K562 (cell line): ENCODE data around the gene MAP2K4. TPM values are rescaled to one million over a fixed set of nuclear protein-coding genes. Genes with fewer than 3 reads are reported as not detected.

Source experiments
- BCLAF1 ChIP-seq, 2 experiments: fragments of 450-650 bp in 1 of 2; IDR thresholded peaks; 2 replicates each; pipeline ENCODE4 v1.6.1; 2011 to 2017; ENCODE audit warnings: low read depth in 2 of 2, antibody characterized with exemption in 1 of 2, borderline replicate concordance in 1 of 2, low read length in 1 of 2, mild to moderate bottlenecking in 1 of 2, mixed read lengths in 1 of 2; ENCODE audit not compliant: control insufficient read depth in 1 of 2
- BRF1 ChIP-seq: IDR thresholded peaks from 3 replicates; pipeline ENCODE4 v1.6.1; 2011; ENCODE audit warnings: borderline replicate concordance, mild to moderate bottlenecking; ENCODE audit not compliant: insufficient read length; ENCODE audit errors: extremely low read depth
- CGGBP1 ChIP-seq: fragments of 250-450 bp; sonication (Bioruptor Pico); IDR thresholded peaks from 2 replicates; pipeline ENCODE4 v1.9.0; 2021; ENCODE audit warnings: mild to moderate bottlenecking
- EGR1 ChIP-seq: fragments of 450-650 bp; conservative IDR thresholded peaks from 2 replicates; pipeline ENCODE4 v1.6.1; 2017; ENCODE audit warnings: mild to moderate bottlenecking
- GABPA ChIP-seq: fragments of 200-800 bp; sonication (Bioruptor generic); conservative IDR thresholded peaks from 2 replicates; pipeline ENCODE4 v1.6.1; 2016; ENCODE audit warnings: low read depth, missing genetic modification characterization, missing compliant biosample characterization
- HNRNPLL ChIP-seq: fragments of 200-400 bp; formaldehyde crosslinking; IDR thresholded peaks from 2 replicates; pipeline ENCODE4 v1.6.1; 2017; ENCODE audit warnings: low read length, low read depth, mild to moderate bottlenecking; ENCODE audit not compliant: poor library complexity, severe bottlenecking
- IFI16 ChIP-seq: fragments of 250-450 bp; sonication (Bioruptor Pico); IDR thresholded peaks from 2 replicates; pipeline ENCODE4 v2.1.2; 2022; ENCODE audit warnings: mild to moderate bottlenecking, inconsistent platforms
- JUND ChIP-seq, 2 experiments: IDR thresholded peaks; 2 replicates in 1 of 2; 3 replicates in 1 of 2; pipeline ENCODE4 v1.6.1; 2011; ENCODE audit warnings: borderline replicate concordance in 2 of 2, low read depth in 2 of 2, low read length in 2 of 2, improper control_type of control experiment in 1 of 2, missing biosample characterization in 1 of 2, missing genetic modification characterization in 1 of 2, missing genetic modification reagents in 1 of 2
- NRF1 ChIP-seq, 2 experiments: fragments of 450-650 bp; IDR thresholded peaks in 1 of 2; conservative IDR thresholded peaks in 1 of 2; 2 replicates each; pipeline ENCODE4 v1.6.1; 2014; ENCODE audit warnings: mild to moderate bottlenecking in 2 of 2
- POLR2A ChIP-seq: fragments of 450-650 bp; conservative IDR thresholded peaks from 2 replicates; pipeline ENCODE4 v1.6.1; 2016
- POLR2G ChIP-seq: fragments of 200-400 bp; formaldehyde crosslinking; IDR thresholded peaks from 2 replicates; pipeline ENCODE4 v1.6.1; 2017; ENCODE audit warnings: low read depth, mild to moderate bottlenecking, antibody characterized with exemption, low read length, moderate library complexity
- SIN3A ChIP-seq, 2 experiments: fragments of 150-350 bp in 1 of 2; IDR thresholded peaks; 2 replicates each; pipeline ENCODE4 v1.6.1; 2011 to 2016; ENCODE audit warnings: borderline replicate concordance in 2 of 2, low read depth in 2 of 2, low read length in 2 of 2, mild to moderate bottlenecking in 2 of 2, moderate library complexity in 2 of 2; ENCODE audit not compliant: control insufficient read depth in 1 of 2
- TAF7 ChIP-seq: fragments of 450-650 bp; IDR thresholded peaks from 2 replicates; pipeline ENCODE4 v1.6.1; 2016; ENCODE audit warnings: missing genetic modification characterization, missing compliant biosample characterization
- TBP ChIP-seq: optimal IDR thresholded peaks from 2 replicates; pipeline ENCODE3; 2011; ENCODE audit warnings: low read depth, low read length, improper control_type of control experiment
- VEZF1 ChIP-seq: fragments of 200-800 bp; sonication (Bioruptor generic); IDR thresholded peaks from 2 replicates; pipeline ENCODE4 v1.6.1; 2017; ENCODE audit warnings: missing genetic modification characterization, missing compliant biosample characterization
- ZBTB7A ChIP-seq: IDR thresholded peaks from 2 replicates; pipeline ENCODE4 v1.6.1; 2011; ENCODE audit warnings: low read depth, mild to moderate bottlenecking, low read length, moderate library complexity, borderline replicate concordance; ENCODE audit not compliant: control insufficient read depth
- ZNF408 ChIP-seq: fragments of 250-450 bp; sonication (Bioruptor Pico); IDR thresholded peaks from 2 replicates; pipeline ENCODE4 v1.4.0; 2020; ENCODE audit warnings: low read depth, mild to moderate bottlenecking, moderate library complexity
- ZNF589 ChIP-seq: fragments of 200-800 bp; sonication (Bioruptor generic); IDR thresholded peaks from 2 replicates; pipeline ENCODE4 v1.6.1; 2016; ENCODE audit warnings: low read depth, missing genetic modification characterization, missing compliant biosample characterization
- polyA plus RNA-seq, 8 experiments: library from polyadenylated mRNA; depleted of rRNA in 4 of 8; stranded (reverse) in 5 of 8; unstranded in 3 of 8; fragments of >200 nt; fragmentation: Nextera tagmentation in 2 of 8; fragmentation: Illumina TruSeq in 1 of 8; extraction: Ambion mirVana in 2 of 8; extraction: Trizol in 1 of 8; gene quantifications; 2 replicates each; pipeline versions ENCODE4 v1.2.1 to v1.2.3, GENCODE V29; 2011 to 2014; ENCODE audit warnings: inconsistent platforms in 1 of 8, missing spikeins in 1 of 8
- total RNA-seq, 7 experiments: library from RNA; depleted of rRNA in 6 of 7; stranded (reverse); fragments of >200 nt in 6 of 7; fragmentation: Illumina TruSeq in 2 of 7; extraction: Trizol in 2 of 7; gene quantifications; 2 replicates each; pipeline versions ENCODE4 v1.2.1 to v1.2.3, GENCODE V29; 2011 to 2021; ENCODE audit warnings: low replicate concordance in 1 of 7

MAP2K4 gene
- total and polyA plus RNA-seq, 9 of the 15 experiments (the other 6 are each of a cell fraction or from before 2014, with no cell fraction given): 3.0 to 15.9 (median 10.8) TPM

DNA sequence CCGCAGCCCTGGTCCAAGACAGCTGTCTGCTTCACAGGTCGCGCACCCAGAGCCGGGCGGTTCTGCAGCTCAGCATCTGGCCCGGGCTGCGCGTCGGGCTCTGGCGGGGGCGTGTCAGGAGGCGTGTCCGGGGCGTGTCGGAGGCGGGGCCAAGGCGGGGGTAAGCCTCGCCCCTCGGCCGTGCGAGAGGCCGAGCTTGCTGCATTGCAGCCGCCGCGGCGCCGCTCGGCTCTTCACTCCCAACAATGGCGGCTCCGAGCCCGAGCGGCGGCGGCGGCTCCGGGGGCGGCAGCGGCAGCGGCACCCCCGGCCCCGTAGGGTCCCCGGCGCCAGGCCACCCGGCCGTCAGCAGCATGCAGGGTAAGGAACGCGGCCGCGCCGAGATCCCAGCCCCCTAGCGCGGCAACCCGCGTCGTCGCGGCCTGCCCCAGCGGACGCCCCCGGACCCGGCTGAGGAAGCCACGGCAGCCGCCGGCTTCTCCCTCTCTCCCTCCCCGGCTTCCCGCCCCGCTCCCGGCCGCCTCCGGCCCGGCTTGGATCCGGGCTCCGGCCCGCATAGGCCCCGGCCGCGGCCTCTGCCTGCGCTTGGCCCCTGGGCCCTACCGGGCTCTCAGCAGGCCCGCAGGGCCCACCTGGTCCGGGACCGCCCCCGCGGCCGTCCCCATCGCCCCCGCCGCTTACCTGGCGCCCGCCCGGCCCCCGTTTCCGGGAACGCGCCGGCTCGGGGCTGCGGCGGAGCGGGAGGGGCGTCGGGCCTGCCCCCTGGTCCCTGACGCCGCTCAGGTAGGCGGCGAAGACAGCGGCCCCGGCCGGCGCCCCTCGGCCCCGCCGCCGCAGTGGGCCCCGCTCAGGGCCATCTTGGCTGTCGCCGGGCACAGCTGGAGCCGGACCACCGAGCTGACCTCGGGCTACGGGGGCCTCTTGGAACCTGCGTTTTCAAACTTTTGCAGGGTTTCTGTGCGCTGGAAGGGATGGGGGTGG is at the start of gene MAP2K4 (continued):
- no peak for TF ChIP-seq JUND (IDR thresholded peaks at IDR 0.05; ENCODE audit: borderline replicate concordance, low read depth, low read length)
- no peak for TF ChIP-seq JUND (tag; IDR thresholded peaks at IDR 0.05; ENCODE audit: borderline replicate concordance, low read depth, low read length)
- no peak for TF ChIP-seq BRF1
- TF ChIP-seq BCLAF1 (IDR thresholded peaks at IDR 0.05; ENCODE audit: borderline replicate concordance in 1 of 2, control insufficient read depth in 1 of 2, low read depth in 2 of 2, low read length in 1 of 2): no peak
- 0 out of 2 replicates have a peak, but pooled peaks have one; percentile 20 for TF ChIP-seq VEZF1 (CRISPR knock-in tag)
- TF ChIP-seq HNRNPLL: no peak
- TF ChIP-seq POLR2G: peak; percentile 94
- TF ChIP-seq ZNF589 (CRISPR knock-in tag): no peak
- no peak for TF ChIP-seq GABPA (tag)
- peak; percentile 78 for TF ChIP-seq TBP
- peak; percentile 61; the same call in 1 of the 2 replicates for TF ChIP-seq ZBTB7A
- TF ChIP-seq CGGBP1 (CRISPR knock-in tag): no peak
- TF ChIP-seq TAF7 (tag): no peak
- TF ChIP-seq EGR1: peak; percentile 42; the same call in 1 of the 2 replicates
- TF ChIP-seq IFI16 (CRISPR knock-in tag): no peak
- TF ChIP-seq SIN3A (IDR thresholded peaks at IDR 0.05; ENCODE audit: borderline replicate concordance in 2 of 2, control insufficient read depth in 1 of 2, low read depth in 2 of 2, low read length in 2 of 2): peak in 1 of 2 experiments; percentile 36; a peak in 1 of 4 replicates
- TF ChIP-seq NRF1 (conservative IDR thresholded peaks at IDR 0.05 in 1 of 2, IDR thresholded peaks at IDR 0.05 in 1 of 2): peak; percentile 69 to 70
- no peak for TF ChIP-seq ZNF408 (CRISPR knock-in tag)
- peak; percentile 40; the same call in 1 of the 2 replicates for TF ChIP-seq POLR2A
